Measurements from ENCODE around the gene LRP2BP.

Gene LRP2BP

DNA sequence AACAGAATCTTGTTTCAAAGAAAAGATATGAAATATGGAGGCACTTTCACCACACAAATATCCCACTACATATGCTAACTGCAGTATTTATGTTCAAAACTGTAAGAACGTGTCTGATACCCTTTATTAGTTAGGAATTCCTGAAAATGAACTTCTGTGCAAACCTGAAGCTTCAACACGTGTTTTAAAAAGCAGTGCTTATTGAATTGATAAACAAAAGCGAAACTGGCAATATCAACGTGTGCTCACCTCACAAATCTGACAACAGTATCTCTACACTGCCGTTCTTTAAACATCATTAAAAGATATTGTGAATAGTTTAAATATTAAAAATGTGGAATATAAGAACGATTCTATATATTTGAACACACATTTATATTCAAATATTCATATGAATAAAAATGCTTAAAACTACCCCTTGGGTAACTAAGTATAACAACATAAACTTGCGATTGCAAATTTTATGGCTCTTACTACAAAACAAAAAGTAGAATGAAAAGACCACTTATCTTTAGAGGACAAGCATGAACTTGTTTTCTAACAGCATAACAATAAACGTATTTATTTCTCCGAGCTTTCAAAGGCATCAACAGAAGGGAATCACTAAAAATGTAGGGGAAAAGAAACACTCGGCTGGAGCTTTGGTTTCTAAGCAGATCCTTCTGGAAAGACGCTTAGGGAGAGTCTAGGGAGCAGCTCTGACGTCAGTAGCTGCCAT lies at the start of gene LRP2BP:
LRP2BP (minus strand) TSS at position 687 of the 718 bp plus-strand sequence. CDS start 17,738 bp downstream, outside the sequence.
- DNase-seq = peak; percentile 71
- H3K9ac ChIP-seq (ENCODE audit: low read length) = peak within 1 kb of the TSS; percentile 95
- peak within 1 kb of the TSS; percentile 66 for H3K4me2 ChIP-seq (ENCODE audit: low read depth, low read length)
- peaks cover 6% of the 10 kb centered on the region; the same call in 1 of the 2 replicates for H3K36me3 ChIP-seq (replicated peaks; ENCODE audit: insufficient read depth, low read length)
- H3K27me3 ChIP-seq (replicated peaks; ENCODE audit: insufficient read depth, low read length) = no peaks in the 10 kb centered on the region
- H2AFZ ChIP-seq (ENCODE audit: low read length) = peak within 1 kb of the TSS; percentile 13
- H3K79me2 ChIP-seq (ENCODE audit: low read length) = peaks cover 27% of the 10 kb centered on the region
- peaks cover 27% of the 10 kb centered on the region for H3K4me1 ChIP-seq (ENCODE audit: low read length)
- H3K27ac ChIP-seq (ENCODE audit: low read length) = peak within 1 kb of the TSS; percentile 98
- TF ChIP-seq EZH2phosphoT487 (IDR thresholded peaks at IDR 0.05; ENCODE audit: low read length) (no peak), EZH2 (optimal IDR thresholded peaks at IDR 0.05; ENCODE audit: low read depth, low read length) (no peak)
- TF ChIP-seq, protein P1, sequence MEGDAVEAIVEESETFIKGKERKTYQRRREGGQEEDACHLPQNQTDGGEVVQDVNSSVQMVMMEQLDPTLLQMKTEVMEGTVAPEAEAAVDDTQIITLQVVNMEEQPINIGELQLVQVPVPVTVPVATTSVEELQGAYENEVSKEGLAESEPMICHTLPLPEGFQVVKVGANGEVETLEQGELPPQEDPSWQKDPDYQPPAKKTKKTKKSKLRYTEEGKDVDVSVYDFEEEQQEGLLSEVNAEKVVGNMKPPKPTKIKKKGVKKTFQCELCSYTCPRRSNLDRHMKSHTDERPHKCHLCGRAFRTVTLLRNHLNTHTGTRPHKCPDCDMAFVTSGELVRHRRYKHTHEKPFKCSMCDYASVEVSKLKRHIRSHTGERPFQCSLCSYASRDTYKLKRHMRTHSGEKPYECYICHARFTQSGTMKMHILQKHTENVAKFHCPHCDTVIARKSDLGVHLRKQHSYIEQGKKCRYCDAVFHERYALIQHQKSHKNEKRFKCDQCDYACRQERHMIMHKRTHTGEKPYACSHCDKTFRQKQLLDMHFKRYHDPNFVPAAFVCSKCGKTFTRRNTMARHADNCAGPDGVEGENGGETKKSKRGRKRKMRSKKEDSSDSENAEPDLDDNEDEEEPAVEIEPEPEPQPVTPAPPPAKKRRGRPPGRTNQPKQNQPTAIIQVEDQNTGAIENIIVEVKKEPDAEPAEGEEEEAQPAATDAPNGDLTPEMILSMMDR (IDR thresholded peaks at IDR 0.05; ENCODE audit: low read length) = no peak
- peaks cover 40% of the 10 kb centered on the region for H3F3A ChIP-seq (ENCODE audit: insufficient read depth, low read length)
- H4K20me1 ChIP-seq (ENCODE audit: insufficient read depth, low read length) = no peaks in the 10 kb centered on the region
- H3K4me3 ChIP-seq (ENCODE audit: low read length) = peak within 1 kb of the TSS; percentile 74
- H3K9me2 ChIP-seq (replicated peaks; ENCODE audit: insufficient read depth, low read length) = no peaks in the 10 kb centered on the region
- H3K9me3 ChIP-seq (replicated peaks; ENCODE audit: insufficient read depth, low read length) = no peaks in the 10 kb centered on the region

DNA sequence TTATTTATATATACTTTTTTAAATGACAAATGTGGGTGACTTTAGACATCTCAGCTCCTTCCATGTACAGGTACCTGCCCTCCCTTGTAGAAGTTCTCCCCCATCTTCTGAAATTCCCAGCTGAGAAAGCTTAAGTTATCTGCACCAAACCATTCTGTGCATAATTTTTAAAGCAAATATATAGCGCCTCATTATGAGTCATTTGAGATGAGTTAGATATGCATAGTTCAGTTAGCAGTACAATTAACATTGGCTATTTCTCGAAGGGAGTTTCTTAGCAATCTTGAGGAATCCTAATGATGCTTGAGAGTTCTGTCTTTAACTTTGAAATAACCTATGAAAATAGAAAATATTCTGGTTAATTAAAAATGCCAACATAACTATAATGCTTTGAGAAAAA lies 49.5 kb upstream of the LRP2BP start:
- no peak overlapping the region for H3K4me2 ChIP-seq (ENCODE audit: low read depth, low read length)
- H3K4me1 ChIP-seq (ENCODE audit: low read length) = no peaks in the 10 kb centered on the region
- TF ChIP-seq EZH2phosphoT487 (IDR thresholded peaks at IDR 0.05; ENCODE audit: low read length) = no peak
- TF ChIP-seq EZH2 (optimal IDR thresholded peaks at IDR 0.05; ENCODE audit: low read depth, low read length) = no peak
- TF ChIP-seq, protein P1 (IDR thresholded peaks at IDR 0.05; ENCODE audit: low read length) = no peak
- no peak overlapping the region for H2AFZ ChIP-seq (ENCODE audit: low read length)
- H3K4me3 ChIP-seq (ENCODE audit: low read length) = no peak overlapping the region
- H3K36me3 ChIP-seq (replicated peaks; ENCODE audit: insufficient read depth, low read length) = no peaks in the 10 kb centered on the region
- no peaks in the 10 kb centered on the region for H3F3A ChIP-seq (ENCODE audit: insufficient read depth, low read length)
- no peaks in the 10 kb centered on the region for H3K27me3 ChIP-seq (replicated peaks; ENCODE audit: insufficient read depth, low read length)
- H3K27ac ChIP-seq (ENCODE audit: low read length) = no peak overlapping the region
- DNase-seq = no peak
- H4K20me1 ChIP-seq (ENCODE audit: insufficient read depth, low read length) = no peaks in the 10 kb centered on the region
- H3K9me2 ChIP-seq (replicated peaks; ENCODE audit: insufficient read depth, low read length) = no peaks in the 10 kb centered on the region
- no peak overlapping the region for H3K9ac ChIP-seq (ENCODE audit: low read length)
- no peaks in the 10 kb centered on the region for H3K79me2 ChIP-seq (ENCODE audit: low read length)
- H3K9me3 ChIP-seq (replicated peaks; ENCODE audit: insufficient read depth, low read length) = no peaks in the 10 kb centered on the region

- H3K9me2 ChIP-seq (replicated peaks; ENCODE audit: insufficient read depth, low read length) = no peaks in the 10 kb centered on the region
- no peak overlapping the region for H3K27ac ChIP-seq (ENCODE audit: low read length)
- H3K27me3 ChIP-seq (replicated peaks; ENCODE audit: insufficient read depth, low read length) = no peaks in the 10 kb centered on the region
- no peaks in the 10 kb centered on the region for H3F3A ChIP-seq (ENCODE audit: insufficient read depth, low read length)
- H3K9ac ChIP-seq (ENCODE audit: low read length) = no peak overlapping the region
- H4K20me1 ChIP-seq (ENCODE audit: insufficient read depth, low read length) = no peaks in the 10 kb centered on the region
- H3K36me3 ChIP-seq (replicated peaks; ENCODE audit: insufficient read depth, low read length) = no peaks in the 10 kb centered on the region
- no peaks in the 10 kb centered on the region for H3K4me1 ChIP-seq (ENCODE audit: low read length)
- DNase-seq = no peak
- H3K79me2 ChIP-seq (ENCODE audit: low read length) = no peaks in the 10 kb centered on the region
- H3K4me3 ChIP-seq (ENCODE audit: low read length) = no peak overlapping the region
- TF ChIP-seq, protein P1 (IDR thresholded peaks at IDR 0.05; ENCODE audit: low read length) = no peak
- no peaks in the 10 kb centered on the region for H3K9me3 ChIP-seq (replicated peaks; ENCODE audit: insufficient read depth, low read length)
- H2AFZ ChIP-seq (ENCODE audit: low read length) = no peak overlapping the region
- H3K4me2 ChIP-seq (ENCODE audit: low read depth, low read length) = no peak overlapping the region
Observed at GRCh38 chr4:185441479-185441878, 45.8 kb upstream of the LRP2BP start.

Data from MM.1S (cell line).